HG03432 (cell line): ENCODE data around the gene ALG12.

Experiments
- ATAC-seq: cut with Tn5 transposase; IDR thresholded peaks from one replicate; pipeline ENCODE4 v1.9.1; 2021; ENCODE audit warnings: mild to moderate bottlenecking, moderate library complexity; ENCODE audit not compliant: unreplicated experiment

ALG12 gene

GRCh38 chr22:49892226-49892899 lies 25.9 kb downstream of the ALG12 start:
- ATAC-seq = no peak

GRCh38 chr22:49889071-49889470 lies 29.2 kb downstream of the ALG12 start:
- no peak for ATAC-seq

- no peak for ATAC-seq
Observed at GRCh38 chr22:49887702-49888101, 30.5 kb downstream of the ALG12 start.

- ATAC-seq = no peak
Observed at GRCh38 chr22:49887064-49887451, 31.2 kb downstream of the ALG12 start.

GRCh38 chr22:49886346-49887063 lies 31.7 kb downstream of the ALG12 start:
- ATAC-seq = no peak

DNA sequence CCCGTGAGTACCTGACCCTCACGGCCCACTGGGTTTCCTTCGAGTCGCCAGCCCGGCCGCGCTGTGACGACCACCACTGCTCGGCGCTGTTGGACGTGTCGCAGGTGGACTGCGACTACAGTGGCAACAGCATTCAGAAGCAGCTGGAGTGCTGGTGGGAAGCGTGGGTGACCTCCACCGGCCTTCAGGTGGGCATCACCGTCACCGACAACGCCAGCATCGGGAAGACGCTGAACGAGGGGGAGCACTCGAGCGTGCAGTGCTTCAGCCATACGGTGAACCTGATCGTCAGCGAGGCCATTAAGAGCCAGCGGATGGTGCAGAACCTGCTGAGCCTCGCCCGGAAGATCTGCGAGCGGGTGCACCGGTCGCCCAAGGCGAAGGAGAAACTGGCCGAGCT lies 32.4 kb downstream of the ALG12 start:
- ATAC-seq = no peak

DNA sequence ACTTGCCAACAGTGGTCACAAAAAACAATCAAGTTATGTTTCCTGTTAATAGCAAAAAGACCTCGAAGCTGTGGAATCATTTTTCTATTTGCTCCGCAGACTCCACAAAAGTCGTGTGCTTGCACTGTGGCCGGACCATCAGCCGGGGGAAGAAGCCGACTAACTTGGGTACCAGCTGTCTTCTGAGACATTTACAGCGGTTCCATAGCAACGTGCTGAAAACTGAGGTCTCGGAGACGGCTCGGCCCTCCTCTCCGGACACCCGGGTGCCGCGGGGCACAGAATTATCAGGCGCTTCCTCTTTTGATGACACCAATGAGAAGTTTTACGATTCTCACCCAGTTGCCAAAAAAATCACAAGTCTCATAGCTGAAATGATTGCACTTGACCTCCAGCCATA lies 33.0 kb downstream of the ALG12 start:
- ATAC-seq = no peak

GRCh38 chr22:49884503-49885260 lies 33.6 kb downstream of the ALG12 start:
- no peak for ATAC-seq

DNA sequence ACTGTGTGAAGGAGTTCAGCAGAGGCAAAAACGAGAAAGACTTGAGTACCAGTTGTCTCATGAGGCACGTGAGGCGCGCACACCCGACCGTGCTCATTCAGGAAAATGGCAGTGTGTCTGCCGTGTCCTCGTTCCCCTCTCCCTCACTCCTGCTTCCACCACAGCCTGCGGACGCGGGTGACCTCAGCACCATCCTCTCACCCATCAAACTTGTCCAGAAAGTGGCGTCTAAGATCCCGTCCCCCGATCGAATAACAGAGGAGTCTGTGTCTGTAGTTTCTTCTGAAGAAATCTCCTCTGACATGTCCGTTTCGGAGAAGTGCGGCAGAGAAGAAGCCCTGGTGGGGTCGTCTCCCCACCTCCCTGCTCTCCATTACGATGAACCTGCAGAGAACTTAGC lies 34.2 kb downstream of the ALG12 start:
- no peak for ATAC-seq

DNA sequence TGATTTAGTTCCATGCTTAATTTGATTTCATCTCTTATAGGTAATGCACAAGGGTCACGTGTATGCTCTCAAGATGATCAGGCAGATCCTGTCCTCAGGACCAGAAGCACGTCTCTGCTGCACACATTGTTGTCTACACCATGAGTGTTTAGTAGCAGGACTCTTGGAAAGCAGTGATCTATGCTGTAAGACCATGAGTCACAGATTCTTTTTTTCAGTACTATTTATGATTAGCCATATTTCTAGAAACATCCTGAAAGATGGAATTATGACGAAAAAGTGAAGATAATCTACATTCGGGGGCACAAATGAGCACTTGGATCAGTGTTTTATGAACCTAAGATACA lies 35.0 kb downstream of the ALG12 start:
- ATAC-seq = no peak

DNA sequence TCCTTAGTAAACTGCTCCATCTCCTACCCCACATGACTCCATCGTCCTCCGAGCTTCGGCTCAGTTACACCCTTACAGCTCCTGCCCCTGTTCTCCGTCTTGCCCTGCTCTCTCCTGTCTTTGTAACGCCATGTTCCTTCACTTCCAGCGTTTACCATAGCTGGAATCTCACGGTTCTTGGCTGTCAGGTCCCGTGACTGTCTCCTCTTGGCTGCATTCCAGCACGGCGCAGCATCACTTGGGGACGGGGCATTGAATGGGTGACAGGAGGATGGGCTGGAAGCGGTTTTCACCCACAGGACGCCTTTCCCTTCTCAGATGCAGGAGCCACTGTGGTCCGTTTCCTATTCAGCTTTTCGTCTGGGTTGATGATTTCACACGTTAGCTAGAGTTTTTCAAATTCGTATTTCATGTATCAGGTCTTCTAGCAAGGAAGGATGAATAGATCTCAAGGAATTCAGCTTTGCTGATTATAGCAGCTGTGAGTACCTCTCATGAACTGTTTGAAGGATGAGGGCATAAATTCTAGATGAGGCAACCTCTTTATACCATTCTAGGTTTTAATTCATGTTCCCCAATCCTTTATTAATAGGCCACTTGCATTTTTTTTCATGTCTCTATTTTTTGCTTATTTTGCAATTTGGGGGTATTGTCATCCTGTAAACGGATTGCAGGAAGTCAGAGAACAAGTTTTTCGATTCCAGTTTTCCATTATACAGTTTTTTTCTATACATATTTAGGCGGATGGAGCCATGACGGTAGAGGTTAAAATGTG lies 35.5 kb downstream of the ALG12 start:
- ATAC-seq = no peak

- ATAC-seq = no peak
Observed at GRCh38 chr22:49881856-49882255, 36.4 kb downstream of the ALG12 start.

DNA sequence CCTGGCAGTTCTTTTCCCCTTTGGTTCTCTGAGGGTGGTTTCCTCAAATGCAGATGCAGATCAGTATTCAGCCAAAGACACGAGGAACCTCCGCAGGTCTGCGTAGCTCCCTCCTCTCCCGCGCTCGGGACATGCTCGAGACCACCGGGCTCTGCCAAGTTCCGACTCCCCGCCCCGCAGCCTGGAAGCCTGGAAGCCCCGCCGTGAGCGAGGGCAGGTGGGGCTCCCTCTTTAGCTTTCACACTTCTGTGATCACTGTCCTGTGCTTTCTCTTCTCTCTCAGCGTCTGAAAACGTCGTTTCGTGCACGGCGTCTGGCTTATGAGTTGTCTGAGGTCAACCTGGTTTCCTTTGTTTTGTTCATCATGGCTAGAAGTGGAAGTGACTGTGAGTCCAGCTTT lies 38.0 kb downstream of the ALG12 start:
- ATAC-seq = no peak

GRCh38 chr22:49879871-49880270 lies 38.4 kb downstream of the ALG12 start:
- ATAC-seq = no peak

DNA sequence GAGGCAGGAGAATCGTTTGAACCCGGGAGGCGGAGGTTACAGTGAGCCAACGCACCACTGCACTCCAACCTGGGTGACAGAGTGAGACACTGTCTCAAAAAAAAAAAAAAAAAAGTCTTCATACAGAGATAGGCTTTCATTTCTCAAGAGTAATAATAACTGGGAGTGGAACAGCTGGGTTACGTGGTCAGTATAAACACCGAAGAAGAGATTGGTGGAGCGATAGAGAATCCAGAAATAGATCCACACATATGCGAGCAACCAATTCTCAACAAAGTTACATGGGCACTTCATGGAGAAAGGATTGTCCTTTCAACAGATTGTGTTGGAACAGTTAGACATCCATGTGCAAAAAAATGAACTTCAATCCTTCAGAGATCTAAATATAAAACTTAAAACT lies 40.0 kb downstream of the ALG12 start:
- ATAC-seq = no peak

DNA sequence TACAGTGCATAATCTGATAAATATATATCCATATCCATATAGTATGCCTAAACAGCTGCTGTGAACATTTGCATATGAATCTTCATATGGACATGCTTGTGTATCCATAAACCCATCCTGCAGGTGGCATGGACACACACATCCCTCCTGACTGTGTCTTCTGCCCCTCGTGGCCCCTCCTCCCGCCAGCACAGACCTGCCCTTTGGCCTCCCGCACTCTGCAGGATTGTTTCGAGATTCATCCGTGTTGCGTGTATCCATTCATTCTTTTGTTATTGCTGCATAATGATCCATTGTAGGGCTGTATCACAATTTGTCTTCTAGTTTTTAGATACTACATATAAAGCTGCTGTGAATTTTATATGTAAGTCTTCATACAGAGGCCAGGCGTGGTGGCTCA lies 40.6 kb downstream of the ALG12 start:
- no peak for ATAC-seq

DNA sequence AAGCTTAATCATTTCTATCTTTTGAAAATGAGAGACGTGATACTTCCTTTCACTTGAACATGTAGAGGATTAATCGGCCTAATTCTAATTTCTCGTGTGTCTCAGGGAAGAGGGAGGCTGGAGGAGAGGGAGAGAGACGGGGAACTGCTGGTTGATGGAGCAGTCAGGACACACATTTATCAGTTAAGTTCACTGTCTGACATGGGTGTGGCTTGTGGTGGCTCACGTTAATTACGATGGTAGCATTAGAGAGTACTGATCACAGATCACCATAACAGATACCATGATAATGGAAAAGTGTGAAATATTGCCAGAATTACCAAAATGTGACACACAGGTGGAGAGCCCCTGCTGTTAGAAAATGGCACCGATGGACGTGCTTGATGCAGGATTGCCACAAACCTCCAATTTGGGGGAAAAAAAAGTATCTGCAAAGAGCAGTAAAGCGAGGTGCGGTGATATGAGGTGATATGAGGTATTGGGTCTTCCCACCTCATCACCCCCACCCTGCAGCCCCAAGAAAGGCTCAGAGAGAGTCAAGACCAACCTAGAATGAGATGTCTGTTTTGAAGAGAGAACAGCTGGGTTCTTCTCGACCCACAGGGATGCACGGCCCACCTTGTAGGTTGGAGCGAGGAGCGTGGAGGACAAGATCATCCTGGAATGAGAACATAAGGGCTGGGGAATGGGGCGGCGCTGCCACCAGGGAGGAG lies 44.9 kb downstream of the ALG12 start:
- no peak for ATAC-seq

DNA sequence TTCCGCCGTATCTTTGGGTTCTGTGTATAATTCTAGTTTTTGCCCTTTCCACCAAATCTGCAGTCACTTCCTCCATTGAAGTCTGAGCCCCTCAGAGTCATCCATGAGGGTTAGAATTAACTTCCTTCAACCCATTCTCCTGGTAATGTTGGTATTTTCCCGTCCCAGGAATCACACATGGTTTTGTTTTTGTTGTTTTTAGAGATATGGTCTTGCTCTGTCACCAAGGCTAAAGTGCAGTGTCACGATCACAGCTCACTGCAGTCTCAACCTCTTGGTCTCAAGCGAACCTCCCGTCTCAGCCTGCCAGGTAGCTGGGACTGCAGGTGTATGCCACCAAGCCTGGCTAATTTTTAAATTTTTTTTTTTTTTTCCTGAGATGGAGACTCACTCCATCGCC lies 45.9 kb downstream of the ALG12 start:
- no peak for ATAC-seq

DNA sequence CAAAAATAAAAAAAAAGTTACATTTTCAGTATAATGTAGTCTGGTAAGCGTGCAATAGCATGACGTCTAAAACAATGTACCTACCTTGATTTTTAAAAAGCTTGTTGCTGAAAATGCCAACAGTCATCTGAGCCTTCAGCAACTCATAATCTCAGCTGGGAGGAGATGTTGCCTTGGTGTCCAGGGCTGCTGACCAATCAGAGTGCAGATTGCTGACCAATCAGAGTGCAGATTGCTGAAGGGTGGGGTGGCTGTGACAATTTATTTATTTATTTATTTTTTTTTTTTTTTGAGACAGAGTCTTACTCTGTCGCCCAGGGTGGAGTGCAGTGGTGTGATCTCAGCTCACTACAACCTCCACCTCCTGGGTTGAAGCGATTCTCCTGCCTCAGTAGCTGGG lies 46.8 kb downstream of the ALG12 start:
- no peak for ATAC-seq

DNA sequence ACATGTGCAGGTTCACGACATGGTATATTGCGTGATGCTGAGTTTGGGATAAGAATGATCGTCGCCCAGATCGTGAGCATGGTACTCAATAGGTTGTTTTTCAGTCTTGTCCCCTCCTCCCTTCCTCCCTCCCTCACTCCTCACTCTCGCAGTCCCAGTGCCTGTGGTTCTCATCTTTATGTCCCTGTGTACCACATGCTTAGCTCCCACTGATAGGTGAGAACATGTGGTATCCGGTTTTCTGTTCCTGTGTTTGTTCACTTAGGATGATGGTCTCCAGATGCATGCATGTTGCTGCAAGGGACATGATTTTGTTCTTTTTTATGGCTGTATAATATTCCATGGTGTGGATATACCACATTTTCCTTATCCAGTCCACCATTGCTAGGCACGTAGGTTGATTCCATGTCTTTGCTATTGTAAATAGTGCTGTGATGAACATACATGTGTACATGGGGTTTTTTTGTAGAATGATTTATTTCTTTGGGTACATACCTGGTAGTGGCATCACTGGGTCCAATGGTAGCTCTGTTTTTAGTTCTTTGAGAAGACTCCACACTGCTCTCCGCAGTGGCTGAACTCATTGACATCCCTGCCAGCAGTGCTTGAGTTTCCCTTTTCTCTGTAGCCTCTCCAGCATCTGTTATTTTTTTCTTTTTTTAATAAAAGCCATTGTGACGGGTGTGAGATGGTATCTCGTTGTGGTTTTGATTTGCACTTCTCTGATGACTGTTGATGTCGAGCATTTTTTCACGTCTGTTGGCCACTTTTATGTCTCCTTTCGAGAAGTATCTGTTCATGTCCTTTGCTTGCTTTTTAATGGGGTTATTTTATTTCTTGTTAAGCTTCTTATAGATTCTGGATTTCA lies 48.2 kb downstream of the ALG12 start:
- ATAC-seq = no peak
